Caco-2 (cell line): ENCODE results near the gene AGAP1. TPM values are rescaled to one million over a fixed set of nuclear protein-coding genes. Genes with fewer than 3 reads are reported as not detected.

Source experiments
- BruUV-seq: library from RNA; stranded (reverse); fragments of 400-500 nt; replicated peaks from 2 replicates; lab custom pipeline; 2021; lab: Mats Ljungman, UMichigan
- CTCF ChIA-PET: fragments of 300-600 bp; sonication (Branson Sonifier 250); formaldehyde crosslinking; loops from one replicate; lab custom pipeline; 2022; ENCODE audit warnings: antibody characterized with exemption; lab: Charles Lee
- POLR2A ChIA-PET: fragments of 300-600 bp; sonication (Branson Sonifier 250); formaldehyde crosslinking; loops from one replicate; lab custom pipeline; 2022; ENCODE audit warnings: antibody characterized with exemption; lab: Charles Lee
- DNase-seq, 2 experiments: peaks; one replicate each; pipeline versions ENCODE4 v3.0.0 to v3.0.0-alpha.2; 2020 to 2022
- H3K27me3 ChIP-seq: replicated peaks from 2 replicates; pipeline ENCODE4 v1.6.0; 2011; ENCODE audit warnings: low read length; ENCODE audit not compliant: control insufficient read depth, insufficient read depth
- H3K36me3 ChIP-seq: 2 replicates; pipeline ENCODE4 v1.5.1; 2011; ENCODE audit warnings: low read length; ENCODE audit not compliant: control insufficient read depth, insufficient read depth
- H3K4me1 ChIP-seq: fragments of 250-450 bp; sonication (Bioruptor Pico); 2 replicates; pipeline ENCODE4 v1.5.1; 2020; ENCODE audit warnings: mild to moderate bottlenecking
- H3K4me3 ChIP-seq: 2 replicates; pipeline ENCODE4 v1.5.1; 2011; ENCODE audit warnings: low read depth, mild to moderate bottlenecking, control low read depth, low read length
- H3K9me3 ChIP-seq: fragments of 250-450 bp; sonication (Bioruptor Pico); 2 replicates; pipeline ENCODE4 v1.5.1; 2020; ENCODE audit warnings: mild to moderate bottlenecking, moderate library complexity
- H3K27ac Mint-ChIP-seq: one replicate; pipeline ENCODE4 v1.8.0; 2022; ENCODE audit warnings: mixed read lengths; ENCODE audit not compliant: unreplicated experiment
- H3K27me3 Mint-ChIP-seq: one replicate; pipeline ENCODE4 v1.8.0; 2022; ENCODE audit warnings: mixed read lengths; ENCODE audit not compliant: insufficient read depth, unreplicated experiment
- H3K36me3 Mint-ChIP-seq: one replicate; pipeline ENCODE4 v1.8.0; 2022; ENCODE audit warnings: mild to moderate bottlenecking, mixed read lengths; ENCODE audit not compliant: insufficient read depth, unreplicated experiment
- H3K4me1 Mint-ChIP-seq: one replicate; pipeline ENCODE4 v1.8.0; 2022; ENCODE audit warnings: low read depth, mixed read lengths; ENCODE audit not compliant: unreplicated experiment
- H3K4me3 Mint-ChIP-seq: one replicate; pipeline ENCODE4 v1.8.0; 2022; ENCODE audit warnings: mild to moderate bottlenecking, moderate library complexity, mixed read lengths; ENCODE audit not compliant: unreplicated experiment
- H3K9me3 Mint-ChIP-seq: one replicate; pipeline ENCODE4 v1.8.0; 2022; ENCODE audit warnings: mixed read lengths; ENCODE audit not compliant: unreplicated experiment
- intact Hi-C: fragments of 100-400 bp; cut with micrococcal nuclease; formaldehyde crosslinking; loops from one replicate; pipeline ENCODE4 v1.10.0; 2022; ENCODE audit not compliant: unreplicated experiment
- total RNA-seq: library from RNA; stranded (reverse); gene quantifications from 2 replicates; pipeline ENCODE4 v1.2.3, GENCODE V29; 2022
- TF ChIP-seq, protein P1 (sequence below), 2 experiments: fragments of 200-600 bp in 1 of 2; IDR thresholded peaks; 1 replicate in 1 of 2; 2 replicates in 1 of 2; pipeline versions ENCODE4 v1.5.1 to v1.8.0; 2011 to 2022; ENCODE audit warnings: antibody characterized with exemption in 1 of 2, control low read depth in 1 of 2, inconsistent platforms in 1 of 2, low read depth in 1 of 2, low read length in 1 of 2, mild to moderate bottlenecking in 1 of 2, moderate library complexity in 1 of 2; ENCODE audit not compliant: insufficient read depth in 1 of 2, severe bottlenecking in 1 of 2, unreplicated experiment in 1 of 2

Gene AGAP1
- total RNA-seq, 1 experiment from 2014 or later: 41.7 TPM

DNA sequence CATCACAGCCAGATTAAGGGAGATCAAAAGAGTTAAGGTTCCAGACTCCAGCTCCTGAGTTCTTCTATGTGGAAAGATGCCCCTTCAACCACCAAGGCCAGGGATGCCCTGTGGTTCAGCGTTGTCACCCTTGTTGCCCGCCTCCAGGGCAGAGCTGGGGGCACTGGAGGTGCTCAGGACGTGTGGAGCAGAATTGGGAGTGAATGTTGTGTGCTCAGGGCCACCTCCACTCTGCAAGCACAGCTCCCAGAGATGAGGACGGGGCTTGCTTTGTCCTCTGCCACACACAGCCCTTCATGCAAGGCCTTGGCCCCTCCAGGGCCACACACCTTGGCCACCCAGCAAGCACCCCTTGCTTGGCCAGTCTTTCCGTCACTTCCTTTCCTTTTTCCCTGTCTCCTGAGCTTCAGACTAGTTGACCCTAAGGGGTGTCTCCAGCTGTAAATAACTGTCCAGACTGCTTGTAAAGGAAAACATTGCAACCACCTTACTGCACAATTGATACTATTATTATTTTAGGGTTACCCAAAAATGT is 103.3 kb downstream of the AGAP1 start:
- H3K27ac Mint-ChIP-seq: no peak overlapping the region
- H3K9me3 Mint-ChIP-seq: no peaks in the 10 kb centered on the region
- H3K4me3 ChIP-seq: no peak overlapping the region
- TF ChIP-seq, protein P1, sequence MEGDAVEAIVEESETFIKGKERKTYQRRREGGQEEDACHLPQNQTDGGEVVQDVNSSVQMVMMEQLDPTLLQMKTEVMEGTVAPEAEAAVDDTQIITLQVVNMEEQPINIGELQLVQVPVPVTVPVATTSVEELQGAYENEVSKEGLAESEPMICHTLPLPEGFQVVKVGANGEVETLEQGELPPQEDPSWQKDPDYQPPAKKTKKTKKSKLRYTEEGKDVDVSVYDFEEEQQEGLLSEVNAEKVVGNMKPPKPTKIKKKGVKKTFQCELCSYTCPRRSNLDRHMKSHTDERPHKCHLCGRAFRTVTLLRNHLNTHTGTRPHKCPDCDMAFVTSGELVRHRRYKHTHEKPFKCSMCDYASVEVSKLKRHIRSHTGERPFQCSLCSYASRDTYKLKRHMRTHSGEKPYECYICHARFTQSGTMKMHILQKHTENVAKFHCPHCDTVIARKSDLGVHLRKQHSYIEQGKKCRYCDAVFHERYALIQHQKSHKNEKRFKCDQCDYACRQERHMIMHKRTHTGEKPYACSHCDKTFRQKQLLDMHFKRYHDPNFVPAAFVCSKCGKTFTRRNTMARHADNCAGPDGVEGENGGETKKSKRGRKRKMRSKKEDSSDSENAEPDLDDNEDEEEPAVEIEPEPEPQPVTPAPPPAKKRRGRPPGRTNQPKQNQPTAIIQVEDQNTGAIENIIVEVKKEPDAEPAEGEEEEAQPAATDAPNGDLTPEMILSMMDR (IDR thresholded peaks at IDR 0.05; ENCODE audit: insufficient read depth in 1 of 2, low read depth in 1 of 2, low read length in 1 of 2, severe bottlenecking in 1 of 2, unreplicated experiment in 1 of 2): no peak
- CTCF ChIA-PET: interaction anchor here (0.7 kb wide), 1 partner anchor 149 kb away, joined by 3 read pairs; no protein-coding TSS in a partner anchor
- no peaks in the 10 kb centered on the region for H3K27me3 ChIP-seq
- H3K27me3 Mint-ChIP-seq: no peaks in the 10 kb centered on the region
- peaks cover 11% of the 10 kb centered on the region for H3K36me3 Mint-ChIP-seq
- POLR2A ChIA-PET: no interaction called here
- no peaks in the 10 kb centered on the region for H3K9me3 ChIP-seq
- no peaks in the 10 kb centered on the region for H3K4me1 ChIP-seq
- no peak for DNase-seq
- no TSS peak for BruUV-seq
- H3K4me1 Mint-ChIP-seq: peaks cover 6% of the 10 kb centered on the region
- intact Hi-C loops: no loop called here
- H3K4me3 Mint-ChIP-seq: no peak overlapping the region
- H3K36me3 ChIP-seq: no peaks in the 10 kb centered on the region

DNA sequence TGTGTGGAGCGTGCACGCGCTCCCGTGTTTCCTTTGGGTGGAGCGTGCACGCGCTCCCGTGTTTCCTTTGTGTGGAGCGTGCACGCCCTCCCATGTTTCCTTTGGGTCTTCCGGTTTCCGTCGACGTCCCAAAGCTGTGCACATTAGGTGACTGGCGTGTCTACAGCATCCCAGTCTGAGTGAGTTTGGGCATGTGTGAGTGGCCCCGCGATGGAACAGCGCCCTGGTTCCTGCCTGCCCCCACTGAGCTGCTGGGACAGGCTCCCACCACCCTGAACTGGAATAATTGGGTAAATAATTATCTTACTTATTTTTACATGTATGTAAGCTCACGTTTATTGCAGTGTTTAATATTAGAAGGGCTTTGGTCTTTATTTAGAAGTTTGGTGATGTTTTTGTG is 104.2 kb downstream of the AGAP1 start:
- H3K4me1 Mint-ChIP-seq: peaks cover under 1% of the 10 kb centered on the region
- no peaks in the 10 kb centered on the region for H3K27me3 ChIP-seq
- H3K27me3 Mint-ChIP-seq: no peaks in the 10 kb centered on the region
- intact Hi-C loops: no loop called here
- H3K36me3 ChIP-seq: no peaks in the 10 kb centered on the region
- BruUV-seq: no TSS peak
- no peaks in the 10 kb centered on the region for H3K4me1 ChIP-seq
- no peak for DNase-seq
- H3K9me3 ChIP-seq: no peaks in the 10 kb centered on the region
- H3K4me3 ChIP-seq: no peak overlapping the region
- TF ChIP-seq, protein P1 (IDR thresholded peaks at IDR 0.05; ENCODE audit: insufficient read depth in 1 of 2, low read depth in 1 of 2, low read length in 1 of 2, severe bottlenecking in 1 of 2, unreplicated experiment in 1 of 2): no peak
- no peak overlapping the region for H3K4me3 Mint-ChIP-seq
- H3K27ac Mint-ChIP-seq: no peak overlapping the region
- no peaks in the 10 kb centered on the region for H3K9me3 Mint-ChIP-seq
- CTCF ChIA-PET: no interaction called here
- peaks cover 10% of the 10 kb centered on the region for H3K36me3 Mint-ChIP-seq
- POLR2A ChIA-PET: no interaction called here

DNA sequence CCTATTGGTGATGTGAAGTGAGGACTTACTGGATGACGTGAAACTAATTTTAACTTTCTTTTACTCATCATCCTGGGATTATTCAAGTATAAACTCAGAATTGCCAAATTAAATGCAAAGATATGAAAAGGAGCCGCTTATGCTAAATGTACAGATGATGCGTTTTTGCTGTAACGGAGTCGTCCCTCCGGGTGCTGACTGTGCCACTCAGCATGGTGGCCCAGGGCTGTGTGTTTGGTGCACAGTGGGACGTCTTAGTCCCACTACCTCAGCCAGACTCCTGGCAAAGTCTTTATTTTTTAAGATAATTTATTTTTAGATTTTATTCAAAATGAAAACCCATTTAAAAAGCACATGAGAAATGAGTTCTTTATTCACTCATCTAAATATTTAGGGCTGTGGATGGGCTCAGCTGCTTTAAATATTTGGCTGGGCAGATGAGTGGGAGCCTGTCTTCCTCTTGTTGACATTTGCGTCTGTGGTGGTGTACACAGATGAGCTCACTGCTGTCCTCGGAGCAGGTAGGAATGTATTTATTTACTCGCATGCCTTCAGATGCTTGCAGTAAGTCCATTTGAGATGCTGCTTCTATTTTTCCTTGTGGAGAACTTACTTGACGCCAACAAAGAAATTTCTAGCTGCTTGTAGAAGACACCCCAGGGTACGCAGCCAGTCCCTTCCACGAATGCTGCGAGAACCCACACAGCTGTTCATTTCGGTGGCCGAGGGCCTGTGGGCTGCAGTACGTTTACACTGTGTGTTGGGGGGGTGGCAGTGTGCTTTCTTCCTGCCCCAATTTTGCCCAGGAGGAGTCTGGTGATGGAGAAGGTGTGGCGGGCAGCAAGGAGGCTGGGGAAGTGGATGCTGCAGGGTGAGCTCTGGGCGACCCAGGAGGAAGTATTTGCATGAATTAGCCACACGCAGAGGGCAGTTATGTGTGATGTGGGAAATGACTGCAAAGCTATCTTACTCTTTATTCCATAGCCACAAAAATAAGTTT is 105.0 kb downstream of the AGAP1 start:
- H3K27me3 Mint-ChIP-seq: no peaks in the 10 kb centered on the region
- CTCF ChIA-PET: interaction anchor here (0.6 kb wide), 1 partner anchor 50 kb away, joined by 3 read pairs; no protein-coding TSS in a partner anchor

More for the DNA sequence above, 105.0 kb downstream of the AGAP1 start:
- intact Hi-C loops: no loop called here
- BruUV-seq: no TSS peak
- H3K4me1 Mint-ChIP-seq: no peaks in the 10 kb centered on the region
- H3K4me3 ChIP-seq: no peak overlapping the region
- H3K9me3 Mint-ChIP-seq: no peaks in the 10 kb centered on the region
- no peak for DNase-seq
- H3K36me3 Mint-ChIP-seq: peaks cover 10% of the 10 kb centered on the region
- no peaks in the 10 kb centered on the region for H3K4me1 ChIP-seq
- no peaks in the 10 kb centered on the region for H3K36me3 ChIP-seq
- H3K9me3 ChIP-seq: no peaks in the 10 kb centered on the region
- no peaks in the 10 kb centered on the region for H3K27me3 ChIP-seq
- H3K27ac Mint-ChIP-seq: no peak overlapping the region
- POLR2A ChIA-PET: no interaction called here
- H3K4me3 Mint-ChIP-seq: no peak overlapping the region
- TF ChIP-seq, protein P1 (IDR thresholded peaks at IDR 0.05; ENCODE audit: insufficient read depth in 1 of 2, low read depth in 1 of 2, low read length in 1 of 2, severe bottlenecking in 1 of 2, unreplicated experiment in 1 of 2): no peak
